H1 (cell line): ENCODE data around the gene NOC2L. TPM values are rescaled to one million over a fixed set of nuclear protein-coding genes. Genes with fewer than 3 reads are reported as not detected.

ENCODE experiments used
- CTCF ChIA-PET: fragments of 300-600 bp; sonication (Branson Sonifier 250); formaldehyde crosslinking; loops from one replicate; lab custom pipeline; 2021; ENCODE audit not compliant: partially characterized antibody; lab: Charles Lee
- POLR2A ChIA-PET: fragments of 300-600 bp; sonication (Branson Sonifier 250); formaldehyde crosslinking; loops from one replicate; lab custom pipeline; 2021; ENCODE audit warnings: inconsistent platforms; ENCODE audit not compliant: partially characterized antibody; lab: Charles Lee
- DNase-seq, 2 experiments: peaks; one replicate each; pipeline versions ENCODE4 v3.0.0 to v3.0.0-alpha.2; 2010 to 2022; ENCODE audit warnings: low spot score in 2 of 2, low read depth in 1 of 2, mixed read lengths in 1 of 2
- FAIRE-seq: peaks from 2 replicates; lab custom pipeline; 2011; peaks lifted over from hg19 to GRCh38; lab: Jason Lieb, UNC
- H2AFZ ChIP-seq: 2 replicates; pipeline ENCODE4 v1.8.1; 2012; ENCODE audit warnings: low read length, inconsistent platforms
- H2AK5ac ChIP-seq: 2 replicates; pipeline ENCODE4 v1.6.1; 2013; ENCODE audit warnings: low read depth, low read length
- H2BK120ac ChIP-seq: replicated peaks from 2 replicates; pipeline ENCODE3; 2013; ENCODE audit warnings: low read depth, low read length, inconsistent platforms
- H2BK12ac ChIP-seq: 2 replicates; pipeline ENCODE4 v1.6.1; 2013; ENCODE audit warnings: low read depth, low read length
- H2BK15ac ChIP-seq: 2 replicates; pipeline ENCODE4 v1.6.1; 2013; ENCODE audit warnings: low read length
- H2BK20ac ChIP-seq: 2 replicates; pipeline ENCODE4 v1.6.1; 2013; ENCODE audit warnings: low read length
- H2BK5ac ChIP-seq: 2 replicates; pipeline ENCODE4 v1.6.1; 2013; ENCODE audit warnings: low read depth, low read length
- H3K14ac ChIP-seq: 2 replicates; pipeline ENCODE4 v1.6.1; 2013; ENCODE audit warnings: inconsistent platforms; ENCODE audit not compliant: insufficient read length
- H3K18ac ChIP-seq: 2 replicates; pipeline ENCODE4 v1.6.1; 2013; ENCODE audit warnings: low read length; ENCODE audit errors: extremely low read depth
- H3K23ac ChIP-seq: 2 replicates; pipeline ENCODE4 v1.6.1; 2013; ENCODE audit warnings: inconsistent platforms; ENCODE audit not compliant: insufficient read length
- H3K23me2 ChIP-seq: 2 replicates; pipeline ENCODE4 v1.6.1; 2013; ENCODE audit warnings: low read depth, low read length
- H3K27ac ChIP-seq: 2 replicates; pipeline ENCODE4 v1.6.1; 2011; ENCODE audit warnings: low read depth, low read length, inconsistent platforms
- H3K27me3 ChIP-seq, 4 experiments: replicated peaks in 1 of 4; 1 replicate in 1 of 4; 2 replicates in 3 of 4; pipeline versions ENCODE4 v1.6.1 to v1.8.1; 2011 to 2013; ENCODE audit warnings: low read length in 3 of 4, mild to moderate bottlenecking in 3 of 4, inconsistent platforms in 2 of 4, mixed read lengths in 2 of 4, moderate library complexity in 1 of 4; ENCODE audit not compliant: control insufficient read depth in 3 of 4, insufficient read depth in 3 of 4; ENCODE audit errors: extremely low read depth in 1 of 4
- H3K36me3 ChIP-seq, 4 experiments: 2 replicates each; pipeline versions ENCODE4 v1.6.1 to v1.8.1; 2011 to 2013; ENCODE audit warnings: mild to moderate bottlenecking in 4 of 4, low read length in 3 of 4, moderate library complexity in 2 of 4, control low read depth in 1 of 4, inconsistent platforms in 1 of 4; ENCODE audit not compliant: insufficient read depth in 4 of 4, control insufficient read depth in 2 of 4
- H3K4ac ChIP-seq: replicated peaks from 2 replicates; pipeline ENCODE3; 2013; ENCODE audit warnings: low read length, low read depth, mixed read lengths, inconsistent platforms; ENCODE audit not compliant: insufficient read length
- H3K4me1 ChIP-seq, 4 experiments: replicated peaks in 1 of 4; 1 replicate in 1 of 4; 2 replicates in 3 of 4; pipeline versions ENCODE4 v1.6.1 to v1.8.1; 2011 to 2013; ENCODE audit warnings: low read length in 3 of 4, inconsistent platforms in 2 of 4, mixed read lengths in 1 of 4; ENCODE audit not compliant: insufficient read depth in 4 of 4, control insufficient read depth in 3 of 4
- H3K4me2 ChIP-seq, 2 experiments: 2 replicates each; pipeline versions ENCODE4 v1.6.1 to v1.8.1; 2011 to 2013; ENCODE audit warnings: low read depth in 2 of 2, low read length in 2 of 2, control low read depth in 1 of 2, inconsistent platforms in 1 of 2, mild to moderate bottlenecking in 1 of 2; ENCODE audit not compliant: insufficient read depth in 1 of 2
- H3K4me3 ChIP-seq, 4 experiments: fragments of 200-600, 300-600 bp in 1 of 4; sonication (generic), shearing (Covaris generic), sonication (Bioruptor Twin) in 1 of 4; 2 replicates each; pipeline versions ENCODE4 v1.5.1 to v1.8.1; 2011 to 2016; ENCODE audit warnings: low read length in 4 of 4, low read depth in 3 of 4, control low read depth in 2 of 4, inconsistent platforms in 2 of 4, mild to moderate bottlenecking in 2 of 4, mixed read lengths in 1 of 4, moderate library complexity in 1 of 4; ENCODE audit not compliant: insufficient read depth in 2 of 4; ENCODE audit errors: extremely low read depth in 1 of 4
- H3K56ac ChIP-seq: replicated peaks from 2 replicates; pipeline ENCODE3; 2013; ENCODE audit warnings: low read depth, mild to moderate bottlenecking, mixed read lengths, low read length, inconsistent platforms; ENCODE audit not compliant: insufficient read length
- H3K79me1 ChIP-seq: 2 replicates; pipeline ENCODE4 v1.6.1; 2013; ENCODE audit warnings: low read depth, low read length, control low read depth
- H3K79me2 ChIP-seq, 2 experiments: 2 replicates each; pipeline versions ENCODE4 v1.6.1 to v1.8.1; 2012 to 2013; ENCODE audit warnings: low read length in 2 of 2, mild to moderate bottlenecking in 2 of 2, inconsistent platforms in 1 of 2; ENCODE audit not compliant: insufficient read depth in 2 of 2, control insufficient read depth in 1 of 2
- H3K9ac ChIP-seq, 4 experiments: replicated peaks in 1 of 4; 1 replicate in 1 of 4; 2 replicates in 3 of 4; pipeline versions ENCODE4 v1.6.1 to v1.8.1; 2011 to 2013; ENCODE audit warnings: low read depth in 3 of 4, low read length in 3 of 4, control low read depth in 2 of 4, mild to moderate bottlenecking in 2 of 4, moderate library complexity in 2 of 4, inconsistent platforms in 1 of 4; ENCODE audit errors: extremely low read depth in 1 of 4
- H3K9me3 ChIP-seq, 2 experiments: 2 replicates each; pipeline versions ENCODE4 v1.6.1 to v1.8.1; 2012 to 2013; ENCODE audit warnings: mild to moderate bottlenecking in 2 of 2, moderate library complexity in 2 of 2, control low read depth in 1 of 2, inconsistent platforms in 1 of 2, low read depth in 1 of 2, low read length in 1 of 2, mixed read lengths in 1 of 2; ENCODE audit not compliant: insufficient read depth in 2 of 2
- H4K20me1 ChIP-seq, 2 experiments: replicated peaks in 1 of 2; 2 replicates each; pipeline versions ENCODE3 to v1.8.1; 2011 to 2013; ENCODE audit warnings: inconsistent platforms in 2 of 2, low read length in 2 of 2, mild to moderate bottlenecking in 1 of 2; ENCODE audit not compliant: insufficient read depth in 2 of 2, control insufficient read depth in 1 of 2
- H4K5ac ChIP-seq: 2 replicates; pipeline ENCODE4 v1.6.1; 2013; ENCODE audit warnings: low read length, low read depth, mixed read lengths, inconsistent platforms; ENCODE audit not compliant: insufficient read length
- H4K8ac ChIP-seq: 2 replicates; pipeline ENCODE4 v1.8.0; 2013; ENCODE audit warnings: mild to moderate bottlenecking, moderate library complexity, low read length, inconsistent platforms; ENCODE audit not compliant: insufficient read depth; ENCODE audit errors: extremely low read depth
- H4K91ac ChIP-seq: replicated peaks from 2 replicates; pipeline ENCODE3; 2013; ENCODE audit warnings: low read length, mixed read lengths, inconsistent platforms; ENCODE audit not compliant: insufficient read length
- ASH2L ChIP-seq: fragments of 200-600, 300-600 bp; sonication (generic); IDR thresholded peaks from one replicate; pipeline ENCODE4 v1.7.1; 2017; ENCODE audit warnings: low read length
- CHD1 ChIP-seq: IDR thresholded peaks from 2 replicates; pipeline ENCODE4 v1.6.1; 2012; ENCODE audit warnings: low read depth, low read length, improper control_type of control experiment
- RAD21 ChIP-seq, 2 experiments: IDR thresholded peaks in 1 of 2; conservative IDR thresholded peaks in 1 of 2; 2 replicates each; pipeline ENCODE4 v1.6.1; 2011; ENCODE audit warnings: low read depth in 2 of 2, low read length in 2 of 2, improper control_type of control experiment in 1 of 2, inconsistent platforms in 1 of 2, mild to moderate bottlenecking in 1 of 2, moderate library complexity in 1 of 2
- YY1 ChIP-seq: IDR thresholded peaks from 2 replicates; pipeline ENCODE4 v1.6.1; 2011; ENCODE audit warnings: low read depth, mild to moderate bottlenecking, low read length
- WGBS, 2 experiments: shearing (Covaris generic) in 1 of 2; methylation state at CpG; one replicate each; pipeline versions ENCODE4 v1.1.6 to v1.1.7; 2013 to 2015; ENCODE audit warnings: low lambda C conversion rate in 2 of 2, mixed read lengths in 2 of 2, inconsistent platforms in 1 of 2, low coverage in 1 of 2, missing lambda C conversion rate in 1 of 2; ENCODE audit not compliant: insufficient replicate concordance in 2 of 2, insufficient coverage in 1 of 2, insufficient read length in 1 of 2; ENCODE audit errors: extremely low coverage in 1 of 2, missing lambda C conversion rate in 1 of 2; 5-methylcytosine and 5-hydroxymethylcytosine counted together
- polyA plus RNA-seq, 7 experiments: library from polyadenylated mRNA; depleted of rRNA in 3 of 7; stranded (reverse) in 5 of 7; unstranded in 2 of 7; fragments of >200 nt in 5 of 7; fragments of 200-250 nt in 2 of 7; gene quantifications; 1 replicate in 5 of 7; 2 replicates in 1 of 7; 4 replicates in 1 of 7; pipeline versions ENCODE4 v1.2.1 to v1.2.3, GENCODE V29; 2011 to 2013; ENCODE audit warnings: missing spikeins in 2 of 7, mixed read lengths in 2 of 7
- total RNA-seq: library from RNA; stranded (reverse); fragmentation: NEBNext Ultra II Directional; extraction: Animal tissue kit (Norgen Biotek cat#: 25700); gene quantifications from 2 replicates; pipeline ENCODE4 v1.2.1, GENCODE V29; 2021

The NOC2L gene
- total and polyA plus RNA-seq, 2 of the 8 experiments (the other 6 are each of a cell fraction or from before 2014, with no cell fraction given): 74.7 to 130 TPM

GRCh38 chr1:974293-974640, 15.2 kb upstream of the NOC2L start:
- Histone ChIP-seq H3K4me2 (no peak overlapping the region), H2BK12ac (no peak overlapping the region), H2BK5ac (no peak overlapping the region), H3K4ac (no peak overlapping the region), H4K91ac (no peak overlapping the region), H4K20me1 (peaks cover 0 to 11% of the 10 kb centered on the region in 2 experiments), H2BK20ac (no peak overlapping the region)
- POLR2A ChIA-PET: no interaction called here
- CTCF ChIA-PET: interaction anchor here (0.9 to 7.0 kb wide), 3 partner anchors 9 to 89 kb away, joined by 3 to 53 read pairs (median 6); partner anchors contain the start of gene PERM1
- no peak for TF ChIP-seq CHD1
- TF ChIP-seq ASH2L: no peak
- no peak for TF ChIP-seq RAD21 (IDR thresholded peaks at IDR 0.05 in 1 of 2, conservative IDR thresholded peaks at IDR 0.05 in 1 of 2; ENCODE audit: low read depth in 2 of 2, low read length in 2 of 2)
- TF ChIP-seq YY1: no peak
- TF ChIP-seq, all 59 proteins: peak for 0
- WGBS, 2 experiments: 90% methylated on average over 7 of the region's 11 CpGs; no CpG with 5 or more reads in 1 of the 2 experiments
- H2BK15ac ChIP-seq: no peak overlapping the region
- no peak overlapping the region for H3K23ac ChIP-seq
- H3K18ac ChIP-seq: no peak overlapping the region
- H2BK120ac ChIP-seq: no peak overlapping the region
- H3K27me3 ChIP-seq: peaks cover 0 to 32% (median 18%) of the 10 kb centered on the region in 4 experiments; a peak in 5 of 7 replicates
- no peak overlapping the region for H4K8ac ChIP-seq
- peaks cover 0 to 15% (median 5%) of the 10 kb centered on the region in 4 experiments; a peak in 4 of 7 replicates for H3K4me1 ChIP-seq
- no peak overlapping the region for H2AK5ac ChIP-seq
- no peaks in the 10 kb centered on the region for H3K79me1 ChIP-seq
- H3K27ac ChIP-seq: no peak overlapping the region
- H2AFZ ChIP-seq: no peak overlapping the region
- no peak overlapping the region for H3K14ac ChIP-seq
- no peak for DNase-seq
- H4K5ac ChIP-seq: no peak overlapping the region
- H3K36me3 ChIP-seq: no peaks in the 10 kb centered on the region
- peaks cover 5% of the 10 kb centered on the region; the same call in 1 of the 2 replicates for H3K23me2 ChIP-seq
- H3K56ac ChIP-seq: no peak overlapping the region
- H3K9me3 ChIP-seq: no peaks in the 10 kb centered on the region
- H3K79me2 ChIP-seq: peaks cover 0 to 3% of the 10 kb centered on the region in 2 experiments; a peak in 1 of 4 replicates
- H3K4me3 ChIP-seq: no peak overlapping the region
- FAIRE-seq: no peak
- H3K9ac ChIP-seq: no peak overlapping the region
